Glomerular visceral epithelial cell (primary cell): ENCODE data around the gene PITX3.

Experiments used
- DNase-seq: peaks from one replicate; pipeline ENCODE4 v3.0.0-alpha.2; 2016; ENCODE audit errors: extremely low spot score

Gene PITX3

GRCh38 chr10:102241444-102242117 is at the start of gene PITX3:
PITX3 (minus strand) TSS chr10:102241512; CDS start chr10:102232080, 9,432 bp downstream.
- DNase-seq, result peak; percentile 85

- DNase-seq, result no peak
Measured at GRCh38 chr10:102289840-102290239, 48.5 kb upstream of the PITX3 start.

- DNase-seq, result no peak
Measured at GRCh38 chr10:102289356-102289755, 48.0 kb upstream of the PITX3 start.

GRCh38 chr10:102287991-102288390 is 46.7 kb upstream of the PITX3 start:
- DNase-seq, result no peak

GRCh38 chr10:102287538-102287937 is 46.2 kb upstream of the PITX3 start:
- DNase-seq, result no peak

GRCh38 chr10:102286216-102286615 is 44.9 kb upstream of the PITX3 start:
- DNase-seq, result no peak

- DNase-seq, result no peak
Measured at GRCh38 chr10:102285133-102285532, 43.8 kb upstream of the PITX3 start.

GRCh38 chr10:102284531-102284930 is 43.2 kb upstream of the PITX3 start:
- no peak for DNase-seq

- DNase-seq, result no peak
Measured at GRCh38 chr10:102283890-102284289, 42.6 kb upstream of the PITX3 start.

- no peak for DNase-seq
Measured at GRCh38 chr10:102283488-102283887, 42.2 kb upstream of the PITX3 start.

GRCh38 chr10:102281102-102281487 is 39.8 kb upstream of the PITX3 start:
- DNase-seq, result no peak

GRCh38 chr10:102280397-102281101 is 39.2 kb upstream of the PITX3 start:
- peak; percentile 16 for DNase-seq

- DNase-seq, result no peak
Measured at GRCh38 chr10:102279104-102279503, 37.8 kb upstream of the PITX3 start.

- no peak for DNase-seq
Measured at GRCh38 chr10:102275343-102275742, 34.0 kb upstream of the PITX3 start.

GRCh38 chr10:102274062-102274461 is 32.8 kb upstream of the PITX3 start:
- DNase-seq, result peak; percentile 42

GRCh38 chr10:102269017-102269416 is 27.7 kb upstream of the PITX3 start:
- no peak for DNase-seq

- peak; percentile 63 for DNase-seq
Measured at GRCh38 chr10:102268375-102268888, 27.1 kb upstream of the PITX3 start.

- DNase-seq, result no peak
Measured at GRCh38 chr10:102267748-102268147, 26.4 kb upstream of the PITX3 start.

GRCh38 chr10:102266670-102267069 is 25.4 kb upstream of the PITX3 start:
- no peak for DNase-seq

- no peak for DNase-seq
Measured at GRCh38 chr10:102264371-102264770, 23.1 kb upstream of the PITX3 start.

- no peak for DNase-seq
Measured at GRCh38 chr10:102262744-102263370, 21.5 kb upstream of the PITX3 start.

GRCh38 chr10:102261842-102262241 is 20.5 kb upstream of the PITX3 start:
- DNase-seq, result no peak

GRCh38 chr10:102261196-102261595 is 19.9 kb upstream of the PITX3 start:
- DNase-seq, result no peak
